ENCODE results near the gene ZFYVE26.

ZFYVE26 gene

DNA sequence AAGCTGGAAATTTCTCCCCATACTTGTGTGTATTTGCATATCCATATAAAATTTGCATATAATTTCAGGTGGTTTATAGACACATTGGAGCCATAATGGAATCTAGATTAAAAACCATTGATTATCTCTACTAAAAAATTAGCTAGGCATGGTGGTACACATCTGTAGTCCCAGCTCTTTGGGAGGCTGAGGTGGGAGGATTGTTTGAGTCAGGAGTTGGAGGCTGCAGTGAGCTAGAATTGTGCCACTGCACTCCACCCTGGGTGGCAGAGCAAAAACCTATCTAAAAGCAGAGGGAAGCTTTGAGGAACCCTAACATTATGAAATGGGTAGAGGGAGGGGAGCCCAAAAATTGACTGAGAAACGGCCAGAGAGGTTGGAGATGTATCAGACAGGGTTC is 118.2 kb downstream of the ZFYVE26 start:
- H3K9ac ChIP-seq (ENCODE audit: insufficient read length), result no peak overlapping the region
- H3K27ac ChIP-seq, result no peak overlapping the region
- H3K4me3 ChIP-seq, result no peak overlapping the region
- no peaks in the 10 kb centered on the region for H3K9me3 ChIP-seq (ENCODE audit: low read depth, low read length)
- no peaks in the 10 kb centered on the region for H3K36me3 ChIP-seq (ENCODE audit: insufficient read depth, low read length)
- TF ChIP-seq FOXP2 (optimal IDR thresholded peaks at IDR 0.05; ENCODE audit: control extremely low read depth, extremely low read length, insufficient read depth) (no peak), POLR2AphosphoS5 (IDR thresholded peaks at IDR 0.05; ENCODE audit: borderline replicate concordance, low read depth, low read length) (no peak), EZH2 (IDR thresholded peaks at IDR 0.05) (no peak)
- DNase-seq (ENCODE audit: low read depth, low spot score), result no peak

DNA sequence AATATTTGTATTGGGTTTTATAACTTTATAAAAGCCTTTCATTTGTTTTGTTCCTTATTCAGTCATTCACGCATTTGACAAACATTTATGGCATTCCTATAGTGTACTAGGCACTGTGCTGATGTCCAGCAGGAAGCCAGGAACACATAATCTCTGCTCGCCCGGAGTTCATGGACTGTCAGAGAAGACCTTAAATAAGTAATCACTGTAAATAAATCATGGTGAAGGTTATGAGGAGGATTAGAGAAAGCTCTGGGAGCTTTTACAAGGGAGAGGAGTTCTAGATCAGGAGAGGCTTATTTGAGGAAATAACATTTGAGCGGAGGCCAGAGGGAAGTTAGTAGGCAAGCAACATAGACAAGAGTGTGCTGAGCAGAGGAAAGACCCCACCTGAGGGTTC is 119.4 kb downstream of the ZFYVE26 start:
- no peak overlapping the region for H3K9ac ChIP-seq (ENCODE audit: insufficient read length)
- H3K36me3 ChIP-seq (ENCODE audit: insufficient read depth, low read length), result peaks cover 11% of the 10 kb centered on the region
- no peak for TF ChIP-seq POLR2AphosphoS5 (IDR thresholded peaks at IDR 0.05; ENCODE audit: borderline replicate concordance, low read depth, low read length)
- no peak for TF ChIP-seq EZH2 (IDR thresholded peaks at IDR 0.05)
- TF ChIP-seq FOXP2 (optimal IDR thresholded peaks at IDR 0.05; ENCODE audit: control extremely low read depth, extremely low read length, insufficient read depth), result no peak
- no peaks in the 10 kb centered on the region for H3K9me3 ChIP-seq (ENCODE audit: low read depth, low read length)
- H3K27ac ChIP-seq, result no peak overlapping the region
- H3K4me3 ChIP-seq, result no peak overlapping the region
- DNase-seq (ENCODE audit: low read depth, low spot score), result no peak
